ENCODE results near the gene CPN2.

The CPN2 gene

GRCh38 chr3:194310060-194310835, 40.9 kb downstream of the CPN2 start:
- DNase-seq, result no peak

GRCh38 chr3:194308601-194309449, 42.3 kb downstream of the CPN2 start:
- DNase-seq, result no peak

- no peak for DNase-seq
These were observed 43.3 kb downstream of the CPN2 start for GRCh38 chr3:194307849-194308248.

GRCh38 chr3:194306771-194307640, 44.1 kb downstream of the CPN2 start:
- DNase-seq, result no peak

GRCh38 chr3:194306109-194306686, 44.9 kb downstream of the CPN2 start:
- peak; percentile 99 for DNase-seq

- no peak for DNase-seq
These were observed 45.6 kb downstream of the CPN2 start for GRCh38 chr3:194305356-194306108.

GRCh38 chr3:194304186-194304917, 46.8 kb downstream of the CPN2 start:
- no peak for DNase-seq

- no peak for DNase-seq
These were observed 47.4 kb downstream of the CPN2 start for GRCh38 chr3:194303749-194304148.

GRCh38 chr3:194301730-194302129, 49.4 kb downstream of the CPN2 start:
- no peak for DNase-seq

- no peak for DNase-seq
These were observed 50.2 kb downstream of the CPN2 start for GRCh38 chr3:194300936-194301335.

- no peak for DNase-seq
These were observed 50.8 kb downstream of the CPN2 start for GRCh38 chr3:194300382-194300758.

- DNase-seq, result no peak
These were observed 52.5 kb downstream of the CPN2 start for GRCh38 chr3:194298331-194299227.

- no peak for DNase-seq
These were observed 54.5 kb downstream of the CPN2 start for GRCh38 chr3:194296454-194297263.

- DNase-seq, result no peak
These were observed 56.3 kb downstream of the CPN2 start for GRCh38 chr3:194294895-194295214.

GRCh38 chr3:194294199-194294894, 56.8 kb downstream of the CPN2 start:
- no peak for DNase-seq

- DNase-seq, result no peak
These were observed 57.5 kb downstream of the CPN2 start for GRCh38 chr3:194293546-194294198.

- DNase-seq, result no peak
These were observed 58.8 kb downstream of the CPN2 start for GRCh38 chr3:194292331-194292730.

All from GDM1 (cell line).